ENCODE data around the gene STRAP.
A peak's percentile ranks its signal among the peaks of the same experiment; 100 is the strongest.
"Not testable (repeated sequence)": the region's sequence is repeated elsewhere in the genome, so short reads cannot be mapped to it uniquely, and the experiment has no call there.

Gene STRAP

GRCh38 chr12:15874556-15875145, 7.5 kb upstream of the STRAP start:
- DNase-seq: not testable (repeated sequence)

DNA sequence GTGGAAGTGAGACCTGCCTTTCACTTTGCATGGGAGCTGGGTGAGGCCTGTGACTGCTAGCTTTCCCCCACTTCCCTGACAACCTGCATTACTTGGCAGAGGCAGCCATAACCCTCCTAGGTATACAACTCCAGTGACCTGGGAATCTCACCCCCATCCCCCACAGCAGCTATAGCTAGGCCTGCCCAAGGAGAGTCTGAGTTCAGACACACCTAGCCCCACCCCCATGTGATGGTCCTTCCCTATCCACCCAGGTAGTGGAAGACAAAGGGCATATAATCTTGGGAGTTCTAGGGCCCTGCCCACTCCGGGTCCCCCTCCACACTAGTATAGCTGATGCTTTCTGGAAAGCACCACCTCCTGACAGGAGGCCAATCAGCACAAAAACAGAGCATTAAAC, 6.3 kb upstream of the STRAP start:
- no peak for DNase-seq

GRCh38 chr12:15879413-15879812, 2.8 kb upstream of the STRAP start:
- no peak for DNase-seq

GRCh38 chr12:15880721-15881120, 1.5 kb upstream of the STRAP start:
- no peak for DNase-seq

DNA sequence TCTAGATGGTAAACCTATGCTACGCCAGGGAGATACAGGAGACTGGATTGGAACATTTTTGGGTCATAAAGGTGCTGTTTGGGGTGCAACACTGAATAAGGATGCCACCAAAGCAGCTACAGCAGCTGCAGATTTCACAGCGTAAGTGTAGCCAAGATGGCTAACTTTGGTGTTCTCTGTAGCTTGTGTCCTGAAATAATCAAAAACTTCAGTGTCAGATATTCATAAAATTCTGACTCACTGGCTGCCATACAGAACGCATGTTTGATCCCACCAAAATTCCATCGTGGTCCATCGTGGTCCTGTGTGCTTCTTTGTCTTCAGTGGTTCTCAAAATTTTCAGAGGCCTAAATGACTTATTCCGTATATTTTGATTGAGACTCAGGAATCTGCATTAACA, 1.3 kb downstream of the STRAP start:
- DNase-seq: no peak

- no peak for DNase-seq
These were observed 4.3 kb downstream of the STRAP start for GRCh38 chr12:15886372-15887042.

GRCh38 chr12:15887043-15887817, 5.0 kb downstream of the STRAP start:
- DNase-seq: no peak

DNA sequence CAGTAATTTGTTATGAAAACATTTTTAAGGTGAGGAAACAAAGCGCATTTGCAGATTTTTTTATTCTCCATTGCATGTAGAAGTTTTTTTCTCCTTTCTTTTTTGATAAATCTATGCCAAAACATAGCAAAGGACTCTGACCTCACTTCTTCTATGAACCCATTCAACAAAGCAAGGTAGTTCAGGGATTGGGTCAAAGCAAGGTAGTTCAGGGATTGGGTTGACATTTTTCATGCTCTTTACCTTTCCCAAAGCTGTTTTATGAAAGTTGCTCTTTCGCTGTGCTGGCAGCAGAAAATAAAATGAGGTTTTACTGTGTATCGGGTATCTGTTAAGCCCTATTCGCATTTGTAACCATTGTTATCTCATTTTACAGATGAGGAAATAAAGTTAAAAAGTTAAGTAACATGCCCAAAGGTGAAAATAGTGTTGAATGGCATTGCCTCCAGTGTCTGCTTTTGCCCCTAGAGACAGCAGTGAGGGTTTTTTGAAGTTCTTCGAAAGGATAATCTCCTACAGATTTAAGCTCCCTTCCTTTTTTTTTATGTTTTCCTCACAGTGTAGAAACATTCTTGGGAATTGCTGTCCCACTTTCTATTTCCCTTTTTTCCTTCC, 10.6 kb downstream of the STRAP start:
- DNase-seq: no peak

GRCh38 chr12:15893260-15893659, 11.1 kb downstream of the STRAP start:
- DNase-seq: no peak

DNA sequence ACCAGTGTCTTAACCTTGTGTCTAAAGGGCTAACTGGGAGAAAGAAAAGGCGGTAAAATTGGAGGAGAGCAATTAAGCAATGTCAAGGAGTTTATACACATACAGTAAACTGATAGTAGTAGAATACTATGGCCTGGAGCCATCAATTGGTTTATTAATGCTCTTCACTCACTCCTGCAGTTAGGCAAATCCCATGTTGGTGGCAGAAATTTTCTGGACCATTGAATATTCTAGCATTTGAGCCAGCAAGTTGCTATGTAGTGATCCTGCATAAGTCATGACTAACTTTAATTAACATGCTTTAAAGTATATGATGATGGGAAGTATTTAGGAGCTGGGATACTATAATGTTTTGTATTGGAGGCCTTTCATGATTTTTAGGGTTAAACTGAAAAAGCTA, 14.7 kb downstream of the STRAP start:
- DNase-seq: no peak

DNA sequence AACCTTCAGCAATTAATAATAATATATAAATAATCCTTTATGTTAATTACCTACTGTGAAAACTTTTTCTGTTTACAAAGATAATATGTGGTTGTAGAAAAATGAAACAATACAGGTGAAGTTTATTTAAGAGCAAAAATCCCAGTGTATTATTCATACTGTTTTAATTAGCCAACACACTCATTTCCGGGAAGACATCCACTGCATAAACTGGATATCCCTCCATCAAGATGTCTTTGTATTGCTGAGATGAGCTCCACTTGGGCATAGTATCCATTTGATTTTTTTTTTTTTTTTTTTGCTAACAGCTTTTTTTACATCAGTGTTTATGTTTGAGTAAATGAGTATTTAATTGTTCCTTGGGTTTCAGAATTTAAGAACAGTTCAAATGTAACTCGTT, 15.2 kb downstream of the STRAP start:
- DNase-seq: no peak

DNA sequence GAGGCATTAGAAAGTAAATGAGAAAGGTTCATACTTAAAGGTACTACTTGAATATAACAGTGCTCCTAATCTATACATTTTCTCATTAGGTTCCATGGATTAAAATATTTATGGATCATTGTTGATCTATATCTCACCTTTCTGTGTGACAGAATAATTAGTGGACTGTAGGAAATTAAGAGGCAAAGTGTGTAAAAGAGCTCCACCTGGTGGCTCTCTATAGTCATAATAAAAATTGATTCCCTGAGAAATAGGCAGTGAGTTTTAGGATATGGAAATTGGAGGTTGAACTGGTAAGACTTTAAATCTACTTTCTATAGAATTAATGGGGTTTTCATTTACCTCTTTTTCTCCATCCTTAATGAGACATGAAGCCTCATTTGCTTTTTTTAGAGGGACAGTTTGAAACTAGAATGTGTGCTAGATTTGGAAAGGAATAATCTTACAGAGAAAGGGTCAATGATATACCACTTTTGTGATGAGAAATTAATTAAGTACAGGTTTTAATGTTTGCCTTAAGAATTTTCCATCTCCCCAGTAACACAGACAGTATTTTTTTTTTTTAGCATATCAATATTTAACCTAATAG, 17.2 kb downstream of the STRAP start:
- DNase-seq: no peak

DNA sequence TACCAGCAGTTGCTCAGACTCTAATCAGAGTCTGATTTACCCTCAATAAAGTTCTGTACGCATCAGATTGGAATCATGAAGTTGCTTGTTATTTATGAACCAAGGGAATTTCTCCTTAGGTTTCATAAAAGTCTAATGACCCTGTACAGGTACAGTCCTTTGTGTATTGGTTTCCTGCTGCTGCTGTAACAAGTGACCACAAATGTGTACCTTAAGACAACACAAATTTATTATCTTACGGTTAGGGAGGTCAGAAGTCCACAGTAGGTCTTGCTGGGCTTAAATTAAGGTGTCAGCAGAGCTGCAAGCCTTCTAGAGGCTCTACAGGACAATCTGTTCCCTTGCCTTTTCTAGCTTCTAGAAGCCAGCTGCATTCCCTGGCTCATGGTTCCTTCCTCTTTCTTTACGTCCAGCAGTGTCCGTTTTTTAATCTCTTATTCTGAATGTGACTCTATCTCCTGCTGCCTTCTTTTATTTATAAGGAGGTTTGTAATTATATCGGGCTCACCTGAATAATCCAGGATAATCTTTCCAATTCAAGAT, 22.3 kb downstream of the STRAP start:
- DNase-seq: no peak

GRCh38 chr12:15910468-15910863, 28.3 kb downstream of the STRAP start:
- no peak for DNase-seq

DNA sequence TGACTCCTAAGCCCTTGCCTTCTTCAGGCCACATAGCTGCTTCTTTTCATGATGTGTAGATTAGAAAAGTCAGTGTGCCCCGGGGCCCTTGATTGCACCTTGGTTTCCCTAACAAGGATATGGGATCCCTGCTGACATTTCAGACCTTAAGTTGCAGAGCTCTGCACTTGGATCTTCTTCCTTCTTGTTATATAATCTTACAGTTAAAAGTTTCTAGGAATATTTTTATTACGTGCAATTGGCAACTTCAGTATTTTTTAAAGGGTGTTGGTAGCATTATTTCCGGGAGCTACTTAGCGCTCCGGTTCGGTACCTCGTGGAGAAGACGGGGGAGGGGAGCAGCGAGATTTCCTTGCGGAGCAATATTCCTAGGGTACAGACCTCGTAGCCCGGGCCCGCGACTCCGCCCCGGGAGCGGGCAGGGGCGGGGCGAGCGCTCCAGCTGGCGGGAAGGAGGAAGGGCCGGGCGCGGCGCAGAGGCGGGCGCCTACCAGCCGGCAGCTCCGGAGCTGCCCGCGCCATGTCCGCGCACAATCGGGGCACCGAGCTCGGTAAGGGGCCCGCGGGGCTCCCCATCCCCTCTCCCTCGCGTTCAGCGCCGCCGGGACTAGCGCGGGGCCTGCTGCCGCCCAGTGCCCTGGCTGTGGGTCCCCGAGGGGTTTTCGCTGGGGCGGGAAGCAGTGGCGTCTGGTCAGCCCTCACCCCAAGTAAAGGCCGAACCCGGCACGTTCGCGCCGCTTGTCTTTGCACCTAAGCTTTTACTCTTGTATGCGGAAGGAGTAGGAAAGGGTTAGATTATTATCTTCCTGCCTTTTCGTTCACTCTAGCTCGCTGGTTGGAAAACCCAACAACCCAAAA, 28.9 kb downstream of the STRAP start, which contains the start of gene DERA:
Gene DERA, plus strand, starts transcription at position 469 of the 858 bp plus-strand sequence. Its CDS starts 52 bp downstream, at position 521.
- peak; percentile 43 to 62 for DNase-seq

- not testable (repeated sequence) for DNase-seq
These were observed 29.7 kb downstream of the STRAP start for GRCh38 chr12:15911931-15912330.

GRCh38 chr12:15914131-15914530, 31.9 kb downstream of the STRAP start:
- not testable (repeated sequence) for DNase-seq

DNA sequence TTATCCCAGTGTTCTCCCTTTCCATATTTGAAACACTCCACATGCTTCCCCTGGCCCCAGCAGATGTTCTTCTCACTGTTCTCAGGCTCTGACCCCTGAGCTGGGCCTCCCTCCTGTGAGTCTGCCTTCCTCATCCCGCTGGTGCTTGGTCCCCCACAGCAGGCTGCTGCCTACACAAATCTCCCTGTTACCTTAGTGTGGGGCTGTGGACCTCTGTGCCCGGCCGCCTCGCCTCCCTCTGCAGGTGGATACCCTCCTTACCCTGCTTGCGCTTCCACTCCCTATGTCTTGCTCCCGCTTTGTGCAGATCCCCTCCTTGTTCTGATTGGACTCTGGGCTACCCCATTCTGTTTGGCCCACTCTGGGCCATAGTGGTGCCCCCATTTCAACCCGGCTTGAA, 35.9 kb downstream of the STRAP start:
- DNase-seq: no peak

DNA sequence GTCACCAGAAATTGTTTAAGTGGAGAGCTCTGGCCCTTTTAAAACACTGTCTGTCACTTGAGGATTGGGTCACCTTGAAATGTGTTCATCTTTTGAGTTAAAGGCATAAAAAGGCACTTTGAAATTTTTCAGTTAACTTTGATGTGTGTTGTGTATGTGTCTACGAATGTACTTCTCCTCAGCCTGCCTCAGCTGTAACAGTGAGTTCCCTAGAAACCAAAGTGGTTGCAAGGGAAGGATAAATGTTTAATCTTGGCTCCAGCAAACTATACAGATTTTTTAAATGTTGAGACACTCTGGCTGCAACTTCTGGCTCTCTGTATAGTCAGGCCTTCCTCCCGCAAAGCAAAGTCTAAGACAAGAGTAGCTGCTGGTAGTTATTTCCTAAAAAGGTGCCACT, 37.2 kb downstream of the STRAP start:
- no peak for DNase-seq

DNA sequence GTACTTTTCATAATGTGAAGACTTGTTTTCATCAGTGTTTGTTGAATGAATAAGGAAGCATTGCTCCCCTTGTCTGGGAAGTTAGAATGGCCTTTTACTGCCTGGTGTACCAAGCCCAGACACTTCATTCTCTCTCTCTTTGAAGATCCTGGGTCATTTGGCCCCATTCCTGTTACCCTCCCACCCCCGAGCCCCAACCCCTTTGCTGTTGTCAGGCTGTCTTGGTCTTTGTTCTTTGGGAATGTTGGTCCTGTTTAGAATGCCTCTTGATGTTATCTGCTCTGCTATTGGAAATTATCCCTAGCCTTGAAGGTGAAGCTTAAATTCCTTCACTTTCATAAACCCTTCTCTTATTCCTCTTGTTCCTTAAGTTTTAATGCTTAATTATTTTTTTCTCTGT, 42.8 kb downstream of the STRAP start:
- no peak for DNase-seq

DNA sequence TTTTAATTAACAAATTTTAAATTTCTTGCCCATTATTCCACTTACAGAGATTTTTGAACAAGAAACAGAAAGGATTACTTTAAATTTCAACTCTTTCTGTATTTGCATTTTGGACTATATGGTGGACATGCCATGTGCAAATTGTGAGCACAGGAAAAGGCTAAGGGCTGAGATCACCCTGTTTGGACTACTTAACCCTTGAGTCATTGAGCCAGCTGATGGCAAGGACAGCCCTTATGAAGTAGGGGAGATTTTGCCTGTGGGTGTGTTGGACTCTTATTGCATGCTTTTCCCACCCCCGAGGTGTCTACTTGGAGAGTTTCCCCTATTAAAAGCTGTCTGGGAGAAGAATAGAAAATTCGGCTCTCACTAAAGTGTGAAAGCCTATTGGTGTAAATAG, 46.2 kb downstream of the STRAP start:
- no peak for DNase-seq
